SK-N-SH treated with all-trans-retinoic acid at 6 μM for 48 hours (cell line): Measurements from ENCODE around the gene ZNF529.

ENCODE experiments used
- ATAC-seq: fragments of 200-7000 bp; cut with Tn5 transposase; 3 replicates; pipeline ENCODE4 v1.9.1; 2020; ENCODE audit warnings: mild to moderate bottlenecking, moderate library complexity
- ARNTL ChIP-seq: fragments of 450-650 bp; formaldehyde crosslinking; IDR thresholded peaks from 2 replicates; pipeline ENCODE4 v1.5.0; 2020; ENCODE audit warnings: low read depth, mild to moderate bottlenecking, moderate library complexity, borderline replicate concordance
- BACH2 ChIP-seq: fragments of 250-450 bp; sonication (Bioruptor Pico); IDR thresholded peaks from 2 replicates; pipeline ENCODE4 v1.9.0; 2021; ENCODE audit warnings: mild to moderate bottlenecking, borderline replicate concordance
- ESRRG ChIP-seq: fragments of 250-450 bp; sonication (Bioruptor Pico); IDR thresholded peaks from 2 replicates; pipeline ENCODE4 v1.6.1; 2021; ENCODE audit warnings: mild to moderate bottlenecking
- GLIS3 ChIP-seq: fragments of 250-450 bp; sonication (Bioruptor Pico); IDR thresholded peaks from 2 replicates; pipeline ENCODE4 v1.5.0; 2020; ENCODE audit warnings: mild to moderate bottlenecking, moderate library complexity
- ISL1 ChIP-seq: fragments of 250-450 bp; sonication (Bioruptor Pico); IDR thresholded peaks from 2 replicates; pipeline ENCODE4 v2.1.2; 2022; ENCODE audit warnings: mild to moderate bottlenecking, moderate library complexity
- OSR1 ChIP-seq: fragments of 250-450 bp; sonication (Bioruptor Pico); IDR thresholded peaks from 2 replicates; pipeline ENCODE4 v1.8.0; 2022; ENCODE audit warnings: moderate library complexity, mild to moderate bottlenecking, inconsistent platforms
- PPARA ChIP-seq: fragments of 250-450 bp; sonication (Bioruptor Pico); IDR thresholded peaks from 2 replicates; pipeline ENCODE4 v1.5.0; 2020; ENCODE audit warnings: mild to moderate bottlenecking, borderline replicate concordance
- RARB ChIP-seq: fragments of 250-450 bp; sonication (Bioruptor Pico); IDR thresholded peaks from 2 replicates; pipeline ENCODE4 v1.8.0; 2021; ENCODE audit warnings: mild to moderate bottlenecking, moderate library complexity
- SNAI2 ChIP-seq: fragments of 250-450 bp; sonication (Bioruptor Pico); IDR thresholded peaks from 2 replicates; pipeline ENCODE4 v1.5.0; 2020; ENCODE audit warnings: mild to moderate bottlenecking, moderate library complexity
- TCF4 ChIP-seq: fragments of 250-450 bp; sonication (Bioruptor Pico); IDR thresholded peaks from 2 replicates; pipeline ENCODE4 v1.8.0; 2021; ENCODE audit warnings: mild to moderate bottlenecking, moderate library complexity, borderline replicate concordance
- TOX ChIP-seq: fragments of 250-450 bp; sonication (Bioruptor Pico); IDR thresholded peaks from 2 replicates; pipeline ENCODE4 v1.8.0; 2021; ENCODE audit warnings: mild to moderate bottlenecking, moderate library complexity, borderline replicate concordance
- ZC3H10 ChIP-seq: fragments of 250-450 bp; sonication (Bioruptor Pico); IDR thresholded peaks from 2 replicates; pipeline ENCODE4 v1.5.1; 2021; ENCODE audit warnings: mild to moderate bottlenecking, moderate library complexity
- ZFP3 ChIP-seq: fragments of 250-450 bp; sonication (Bioruptor Pico); IDR thresholded peaks from 2 replicates; pipeline ENCODE4 v1.5.0; 2020; ENCODE audit warnings: mild to moderate bottlenecking, moderate library complexity
- ZFP30 ChIP-seq: fragments of 450-650 bp; formaldehyde crosslinking; IDR thresholded peaks from 2 replicates; pipeline ENCODE4 v1.5.0; 2022; ENCODE audit warnings: mild to moderate bottlenecking, moderate library complexity
- ZNF70 ChIP-seq: fragments of 450-650 bp; formaldehyde crosslinking; IDR thresholded peaks from 2 replicates; pipeline ENCODE4 v1.5.0; 2020; ENCODE audit warnings: mild to moderate bottlenecking, moderate library complexity
- ZNF8 ChIP-seq: fragments of 450-650 bp; formaldehyde crosslinking; IDR thresholded peaks from 2 replicates; pipeline ENCODE4 v1.5.0; 2020; ENCODE audit warnings: mild to moderate bottlenecking, moderate library complexity
- TF ChIP-seq, protein P1 (sequence below): fragments of 250-450 bp; sonication (Bioruptor Pico); IDR thresholded peaks from 2 replicates; pipeline ENCODE4 v1.5.1; 2020; ENCODE audit warnings: low read depth, mild to moderate bottlenecking, moderate library complexity
- TF ChIP-seq, protein P2 (sequence below): fragments of 250-450 bp; sonication (Bioruptor Pico); IDR thresholded peaks from 2 replicates; pipeline ENCODE4 v1.5.1; 2021; ENCODE audit warnings: mild to moderate bottlenecking, moderate library complexity
- TF ChIP-seq, protein P3 (sequence below): fragments of 250-450 bp; sonication (Bioruptor Pico); IDR thresholded peaks from 2 replicates; pipeline ENCODE4 v1.5.0; 2020; ENCODE audit warnings: mild to moderate bottlenecking, moderate library complexity

Gene ZNF529

DNA sequence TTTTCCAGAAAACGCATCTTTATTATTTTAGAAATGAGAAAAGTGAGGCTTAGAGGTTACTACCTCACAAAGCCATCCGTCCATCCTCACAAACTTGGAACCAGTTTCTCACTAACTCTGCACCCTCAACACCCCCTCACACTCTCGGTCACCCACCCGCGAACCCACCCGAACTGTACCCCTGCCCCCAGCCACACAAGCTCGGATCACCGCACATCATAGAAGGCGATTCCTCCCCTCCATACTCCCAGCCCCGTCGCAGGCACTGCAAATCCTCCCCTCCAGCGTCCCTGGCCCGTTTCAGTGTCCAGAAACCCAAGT is 45.3 kb downstream of the ZNF529 start (continued):
- TF ChIP-seq ZFP3 (CRISPR knock-in tag) (no peak), ESRRG (CRISPR knock-in tag) (no peak), ZC3H10 (CRISPR knock-in tag) (no peak), GLIS3 (no peak), SNAI2 (CRISPR knock-in tag) (no peak), ZFP30 (no peak)
- TF ChIP-seq, protein P1, sequence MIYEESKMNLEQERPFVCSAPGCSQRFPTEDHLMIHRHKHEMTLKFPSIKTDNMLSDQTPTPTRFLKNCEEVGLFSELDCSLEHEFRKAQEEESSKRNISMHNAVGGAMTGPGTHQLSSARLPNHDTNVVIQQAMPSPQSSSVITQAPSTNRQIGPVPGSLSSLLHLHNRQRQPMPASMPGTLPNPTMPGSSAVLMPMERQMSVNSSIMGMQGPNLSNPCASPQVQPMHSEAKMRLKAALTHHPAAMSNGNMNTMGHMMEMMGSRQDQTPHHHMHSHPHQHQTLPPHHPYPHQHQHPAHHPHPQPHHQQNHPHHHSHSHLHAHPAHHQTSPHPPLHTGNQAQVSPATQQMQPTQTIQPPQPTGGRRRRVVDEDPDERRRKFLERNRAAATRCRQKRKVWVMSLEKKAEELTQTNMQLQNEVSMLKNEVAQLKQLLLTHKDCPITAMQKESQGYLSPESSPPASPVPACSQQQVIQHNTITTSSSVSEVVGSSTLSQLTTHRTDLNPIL (CRISPR knock-in tag) = no peak

DNA sequence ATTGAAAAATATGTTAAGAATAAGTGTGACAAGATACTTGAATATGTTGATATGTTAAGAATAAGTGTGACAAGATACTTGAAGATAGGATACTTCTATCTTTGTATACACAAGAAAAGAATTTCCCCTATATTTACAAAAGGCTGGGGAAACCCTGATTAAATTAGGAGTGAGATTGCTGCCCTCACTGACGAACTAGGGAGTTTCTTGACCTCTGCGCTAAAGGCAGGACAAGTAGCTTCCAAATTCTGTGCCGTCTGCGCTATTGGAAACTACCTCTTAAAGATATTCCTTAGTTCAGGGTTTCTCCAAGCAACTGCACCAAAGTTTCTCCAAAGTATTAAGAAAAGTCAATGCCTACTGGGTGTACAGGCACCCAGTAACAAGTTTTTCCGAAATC is 45.8 kb downstream of the ZNF529 start:
- no peak for TF ChIP-seq TOX (CRISPR knock-in tag)
- TF ChIP-seq, protein P2, sequence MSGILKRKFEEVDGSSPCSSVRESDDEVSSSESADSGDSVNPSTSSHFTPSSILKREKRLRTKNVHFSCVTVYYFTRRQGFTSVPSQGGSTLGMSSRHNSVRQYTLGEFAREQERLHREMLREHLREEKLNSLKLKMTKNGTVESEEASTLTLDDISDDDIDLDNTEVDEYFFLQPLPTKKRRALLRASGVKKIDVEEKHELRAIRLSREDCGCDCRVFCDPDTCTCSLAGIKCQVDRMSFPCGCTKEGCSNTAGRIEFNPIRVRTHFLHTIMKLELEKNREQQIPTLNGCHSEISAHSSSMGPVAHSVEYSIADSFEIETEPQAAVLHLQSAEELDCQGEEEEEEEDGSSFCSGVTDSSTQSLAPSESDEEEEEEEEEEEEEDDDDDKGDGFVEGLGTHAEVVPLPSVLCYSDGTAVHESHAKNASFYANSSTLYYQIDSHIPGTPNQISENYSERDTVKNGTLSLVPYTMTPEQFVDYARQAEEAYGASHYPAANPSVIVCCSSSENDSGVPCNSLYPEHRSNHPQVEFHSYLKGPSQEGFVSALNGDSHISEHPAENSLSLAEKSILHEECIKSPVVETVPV (CRISPR knock-in tag) = no peak
- TF ChIP-seq, protein P1 (CRISPR knock-in tag) = no peak
- TF ChIP-seq ZC3H10 (CRISPR knock-in tag) = no peak
- TF ChIP-seq ZFP30 = no peak
- TF ChIP-seq ZFP3 (CRISPR knock-in tag) = no peak
- no peak for TF ChIP-seq ZNF70 (CRISPR knock-in tag)
- ATAC-seq = no peak

DNA sequence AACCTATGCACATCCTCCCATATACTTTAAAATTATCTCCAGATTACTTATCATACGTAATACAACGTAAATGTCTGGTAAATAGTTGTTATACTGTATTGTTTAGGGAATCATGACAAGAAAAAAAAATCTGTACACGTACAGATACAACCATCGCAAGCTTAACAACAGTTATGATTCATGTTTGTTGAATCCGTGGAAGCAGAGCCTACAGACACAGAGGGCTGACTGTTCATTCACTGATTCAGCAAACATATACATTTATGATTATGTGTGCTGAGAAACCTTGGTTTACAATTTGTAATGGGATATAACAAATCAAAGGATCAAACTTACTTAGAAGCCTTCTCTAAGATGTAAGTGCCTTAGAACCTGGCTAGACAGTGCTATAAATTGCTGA is 46.5 kb downstream of the ZNF529 start:
- ATAC-seq = no peak

More for the DNA sequence above, 46.5 kb downstream of the ZNF529 start:
- TF ChIP-seq, protein P1 (CRISPR knock-in tag) = no peak
- no peak for TF ChIP-seq ZFP3 (CRISPR knock-in tag)
- no peak for TF ChIP-seq RARB
- no peak for TF ChIP-seq ESRRG (CRISPR knock-in tag)
- TF ChIP-seq, protein P3, sequence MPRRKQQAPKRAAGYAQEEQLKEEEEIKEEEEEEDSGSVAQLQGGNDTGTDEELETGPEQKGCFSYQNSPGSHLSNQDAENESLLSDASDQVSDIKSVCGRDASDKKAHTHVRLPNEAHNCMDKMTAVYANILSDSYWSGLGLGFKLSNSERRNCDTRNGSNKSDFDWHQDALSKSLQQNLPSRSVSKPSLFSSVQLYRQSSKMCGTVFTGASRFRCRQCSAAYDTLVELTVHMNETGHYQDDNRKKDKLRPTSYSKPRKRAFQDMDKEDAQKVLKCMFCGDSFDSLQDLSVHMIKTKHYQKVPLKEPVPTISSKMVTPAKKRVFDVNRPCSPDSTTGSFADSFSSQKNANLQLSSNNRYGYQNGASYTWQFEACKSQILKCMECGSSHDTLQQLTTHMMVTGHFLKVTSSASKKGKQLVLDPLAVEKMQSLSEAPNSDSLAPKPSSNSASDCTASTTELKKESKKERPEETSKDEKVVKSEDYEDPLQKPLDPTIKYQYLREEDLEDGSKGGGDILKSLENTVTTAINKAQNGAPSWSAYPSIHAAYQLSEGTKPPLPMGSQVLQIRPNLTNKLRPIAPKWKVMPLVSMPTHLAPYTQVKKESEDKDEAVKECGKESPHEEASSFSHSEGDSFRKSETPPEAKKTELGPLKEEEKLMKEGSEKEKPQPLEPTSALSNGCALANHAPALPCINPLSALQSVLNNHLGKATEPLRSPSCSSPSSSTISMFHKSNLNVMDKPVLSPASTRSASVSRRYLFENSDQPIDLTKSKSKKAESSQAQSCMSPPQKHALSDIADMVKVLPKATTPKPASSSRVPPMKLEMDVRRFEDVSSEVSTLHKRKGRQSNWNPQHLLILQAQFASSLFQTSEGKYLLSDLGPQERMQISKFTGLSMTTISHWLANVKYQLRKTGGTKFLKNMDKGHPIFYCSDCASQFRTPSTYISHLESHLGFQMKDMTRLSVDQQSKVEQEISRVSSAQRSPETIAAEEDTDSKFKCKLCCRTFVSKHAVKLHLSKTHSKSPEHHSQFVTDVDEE (CRISPR knock-in tag) = no peak
- TF ChIP-seq ZNF70 (CRISPR knock-in tag) = no peak
- TF ChIP-seq ISL1 = no peak
- no peak for TF ChIP-seq GLIS3
- no peak for TF ChIP-seq ARNTL (CRISPR knock-in tag)
- TF ChIP-seq ZFP30 = no peak
- no peak for TF ChIP-seq BACH2 (CRISPR knock-in tag)
- TF ChIP-seq, protein P2 (CRISPR knock-in tag) = no peak
- no peak for TF ChIP-seq TCF4
- no peak for TF ChIP-seq ZNF8
- no peak for TF ChIP-seq OSR1
- no peak for TF ChIP-seq PPARA (CRISPR knock-in tag)
